Esophagus squamous epithelium (tissue), 4 donors: ENCODE data around the gene NCKAP5.

ENCODE experiments used
- POLR2A ChIP-seq, 4 donors: fragments of 450-650 bp; IDR thresholded peaks; one replicate each; pipeline ENCODE4 v1.6.1; 2017; ENCODE audit warnings: antibody characterized with exemption in 4 of 4, mild to moderate bottlenecking in 4 of 4, moderate library complexity in 3 of 4
- TF ChIP-seq, protein P1 (sequence below), 6 experiments: fragments of 450-650 bp in 4 of 6; fragments of 200-600 bp in 2 of 6; sonication (generic) in 2 of 6; IDR thresholded peaks; one replicate each; pipeline ENCODE4 v1.5.1; 2016 to 2019; ENCODE audit warnings: antibody characterized with exemption in 6 of 6, mild to moderate bottlenecking in 4 of 6, moderate library complexity in 4 of 6

- no peak for TF ChIP-seq POLR2A (IDR thresholded peaks at IDR 0.05)
- TF ChIP-seq, protein P1, sequence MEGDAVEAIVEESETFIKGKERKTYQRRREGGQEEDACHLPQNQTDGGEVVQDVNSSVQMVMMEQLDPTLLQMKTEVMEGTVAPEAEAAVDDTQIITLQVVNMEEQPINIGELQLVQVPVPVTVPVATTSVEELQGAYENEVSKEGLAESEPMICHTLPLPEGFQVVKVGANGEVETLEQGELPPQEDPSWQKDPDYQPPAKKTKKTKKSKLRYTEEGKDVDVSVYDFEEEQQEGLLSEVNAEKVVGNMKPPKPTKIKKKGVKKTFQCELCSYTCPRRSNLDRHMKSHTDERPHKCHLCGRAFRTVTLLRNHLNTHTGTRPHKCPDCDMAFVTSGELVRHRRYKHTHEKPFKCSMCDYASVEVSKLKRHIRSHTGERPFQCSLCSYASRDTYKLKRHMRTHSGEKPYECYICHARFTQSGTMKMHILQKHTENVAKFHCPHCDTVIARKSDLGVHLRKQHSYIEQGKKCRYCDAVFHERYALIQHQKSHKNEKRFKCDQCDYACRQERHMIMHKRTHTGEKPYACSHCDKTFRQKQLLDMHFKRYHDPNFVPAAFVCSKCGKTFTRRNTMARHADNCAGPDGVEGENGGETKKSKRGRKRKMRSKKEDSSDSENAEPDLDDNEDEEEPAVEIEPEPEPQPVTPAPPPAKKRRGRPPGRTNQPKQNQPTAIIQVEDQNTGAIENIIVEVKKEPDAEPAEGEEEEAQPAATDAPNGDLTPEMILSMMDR (IDR thresholded peaks at IDR 0.05) = peak in 3 of 6 experiments; percentile 18 to 60 (median 18)
Measured at GRCh38 chr2:132651115-132652045, 916.9 kb downstream of the NCKAP5 start.
